WTC11 (cell line): ENCODE results near the gene BMPER. TPM values are rescaled to one million over a fixed set of nuclear protein-coding genes. Genes with fewer than 3 reads are reported as not detected.
A peak's percentile ranks its signal among the peaks of the same experiment; 100 is the strongest.

Source experiments
- ATAC-seq: fragments of 200-7000 bp; cut with Tn5 transposase; 2 replicates; pipeline ENCODE4 v1.10.0; 2021; ENCODE audit warnings: mild to moderate bottlenecking, moderate library complexity
- CTCF ChIA-PET: fragments of 300-600 bp; sonication (Branson Sonifier 250); formaldehyde crosslinking; loops from one replicate; lab custom pipeline; 2021; ENCODE audit warnings: antibody characterized with exemption; lab: Charles Lee
- POLR2A ChIA-PET: fragments of 350-600 bp; sonication (Branson Sonifier 250); formaldehyde crosslinking; loops from one replicate; lab custom pipeline; 2021; ENCODE audit warnings: antibody characterized with exemption; lab: Charles Lee
- DNase-seq: peaks from one replicate; pipeline ENCODE4 v3.0.0; 2021; ENCODE audit warnings: low spot score
- H3K27ac Mint-ChIP-seq: 2 replicates; pipeline ENCODE4 v1.8.0; 2021; ENCODE audit warnings: mixed read lengths
- H3K27me3 Mint-ChIP-seq: 2 replicates; pipeline ENCODE4 v1.8.0; 2021; ENCODE audit warnings: low read depth, mild to moderate bottlenecking, moderate library complexity, mixed read lengths
- H3K36me3 Mint-ChIP-seq: 2 replicates; pipeline ENCODE4 v1.8.0; 2021; ENCODE audit warnings: mixed read lengths
- H3K4me1 Mint-ChIP-seq: 2 replicates; pipeline ENCODE4 v1.8.0; 2022; ENCODE audit warnings: mixed read lengths
- H3K4me3 Mint-ChIP-seq: 2 replicates; pipeline ENCODE4 v1.8.0; 2021; ENCODE audit warnings: mild to moderate bottlenecking, moderate library complexity, mixed read lengths
- H3K9me3 Mint-ChIP-seq: 2 replicates; pipeline ENCODE4 v1.8.0; 2021; ENCODE audit warnings: mixed read lengths
- CBFB ChIP-seq: sonication (generic); formaldehyde crosslinking; IDR thresholded peaks from 2 replicates; pipeline ENCODE4 v1.8.1; 2022; ENCODE audit warnings: mild to moderate bottlenecking, low read depth, missing genetic modification reagents
- FOXK1 ChIP-seq: sonication (generic); formaldehyde crosslinking; IDR thresholded peaks from 2 replicates; pipeline ENCODE4 v1.8.0; 2022; ENCODE audit warnings: mild to moderate bottlenecking, moderate library complexity, missing genetic modification reagents
- GABPB1 ChIP-seq: sonication (generic); formaldehyde crosslinking; IDR thresholded peaks from 2 replicates; pipeline ENCODE4 v1.8.1; 2023; ENCODE audit warnings: mild to moderate bottlenecking, missing genetic modification reagents
- GTF2I ChIP-seq: fragments of 250-450 bp; sonication (Bioruptor Pico); conservative IDR thresholded peaks from 2 replicates; pipeline ENCODE4 v1.4.0; 2021; ENCODE audit warnings: mild to moderate bottlenecking
- IRF2 ChIP-seq: sonication (generic); formaldehyde crosslinking; IDR thresholded peaks from 2 replicates; pipeline ENCODE4 v1.8.0; 2022; ENCODE audit warnings: low read depth, missing genetic modification reagents, borderline replicate concordance
- NFATC4 ChIP-seq: fragments of 250-450 bp; sonication (Bioruptor Pico); IDR thresholded peaks from 2 replicates; pipeline ENCODE4 v1.9.0; 2021; ENCODE audit warnings: mild to moderate bottlenecking
- NR1H2 ChIP-seq: sonication (generic); formaldehyde crosslinking; IDR thresholded peaks from 2 replicates; pipeline ENCODE4 v1.9.0; 2021; ENCODE audit warnings: mild to moderate bottlenecking, moderate library complexity, missing genetic modification reagents
- SOX15 ChIP-seq: fragments of 250-450 bp; sonication (Bioruptor Pico); IDR thresholded peaks from 2 replicates; pipeline ENCODE4 v1.9.0; 2021; ENCODE audit warnings: mild to moderate bottlenecking
- TEAD4 ChIP-seq: sonication (generic); formaldehyde crosslinking; IDR thresholded peaks from 2 replicates; pipeline ENCODE4 v1.8.0; 2022; ENCODE audit warnings: mild to moderate bottlenecking, missing genetic modification reagents
- ZBTB21 ChIP-seq: sonication (generic); formaldehyde crosslinking; IDR thresholded peaks from 2 replicates; pipeline ENCODE4 v1.8.1; 2023; ENCODE audit warnings: mild to moderate bottlenecking, missing genetic modification reagents, borderline replicate concordance
- ZNF219 ChIP-seq: sonication (generic); formaldehyde crosslinking; IDR thresholded peaks from 2 replicates; pipeline ENCODE4 v1.8.0; 2023; ENCODE audit warnings: missing genetic modification reagents, mild to moderate bottlenecking, borderline replicate concordance
- ZNF416 ChIP-seq: fragments of 250-450 bp; sonication (Bioruptor Pico); IDR thresholded peaks from 2 replicates; pipeline ENCODE4 v1.9.0; 2021; ENCODE audit warnings: mild to moderate bottlenecking, inconsistent platforms
- total RNA-seq: library from RNA; stranded (reverse); gene quantifications from 3 replicates; pipeline ENCODE4 v1.2.3, GENCODE V29; 2021
- TF ChIP-seq, protein P1 (sequence below): sonication (generic); formaldehyde crosslinking; IDR thresholded peaks from 2 replicates; pipeline ENCODE4 v1.8.1; 2023; ENCODE audit warnings: mild to moderate bottlenecking, missing genetic modification reagents, moderate library complexity
- TF ChIP-seq, protein P2 (sequence below): sonication (generic); formaldehyde crosslinking; IDR thresholded peaks from 2 replicates; pipeline ENCODE4 v1.8.1; 2022; ENCODE audit warnings: mild to moderate bottlenecking, missing genetic modification reagents, moderate library complexity, borderline replicate concordance
- TF ChIP-seq, protein P3 (sequence below): fragments of 250-450 bp; sonication (Bioruptor Pico); IDR thresholded peaks from 2 replicates; pipeline ENCODE4 v1.9.0; 2021; ENCODE audit warnings: mild to moderate bottlenecking
- TF ChIP-seq, protein P4 (sequence below): fragments of 200-600 bp; IDR thresholded peaks from 2 replicates; pipeline ENCODE4 v1.8.0; 2022; ENCODE audit warnings: antibody characterized with exemption

The BMPER gene
- total RNA-seq, 1 experiment from 2014 or later = 1.9 TPM

DNA sequence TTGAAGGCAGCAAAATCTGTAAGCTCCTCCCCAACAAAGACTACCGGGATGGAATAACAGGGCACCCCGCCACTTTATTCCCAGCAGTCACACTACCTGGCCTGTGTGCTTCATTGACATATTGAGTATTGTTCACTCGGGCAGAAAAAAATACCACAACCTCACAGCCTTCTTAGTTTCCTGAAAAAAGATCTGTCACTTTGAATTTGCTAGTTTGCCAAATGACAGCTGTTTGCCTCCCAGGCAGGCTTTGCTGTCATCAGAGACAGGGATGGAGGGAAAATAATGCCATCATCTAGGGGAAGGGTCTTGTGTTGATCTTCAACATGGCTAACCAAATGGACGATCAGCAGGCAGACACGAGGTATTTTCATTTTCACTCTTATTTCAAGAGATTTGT, 26.9 kb downstream of the BMPER start (continued):
- TF ChIP-seq, protein P1, sequence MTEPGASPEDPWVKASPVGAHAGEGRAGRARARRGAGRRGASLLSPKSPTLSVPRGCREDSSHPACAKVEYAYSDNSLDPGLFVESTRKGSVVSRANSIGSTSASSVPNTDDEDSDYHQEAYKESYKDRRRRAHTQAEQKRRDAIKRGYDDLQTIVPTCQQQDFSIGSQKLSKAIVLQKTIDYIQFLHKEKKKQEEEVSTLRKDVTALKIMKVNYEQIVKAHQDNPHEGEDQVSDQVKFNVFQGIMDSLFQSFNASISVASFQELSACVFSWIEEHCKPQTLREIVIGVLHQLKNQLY (CRISPR knock-in tag) = no peak
- TF ChIP-seq, protein P2, sequence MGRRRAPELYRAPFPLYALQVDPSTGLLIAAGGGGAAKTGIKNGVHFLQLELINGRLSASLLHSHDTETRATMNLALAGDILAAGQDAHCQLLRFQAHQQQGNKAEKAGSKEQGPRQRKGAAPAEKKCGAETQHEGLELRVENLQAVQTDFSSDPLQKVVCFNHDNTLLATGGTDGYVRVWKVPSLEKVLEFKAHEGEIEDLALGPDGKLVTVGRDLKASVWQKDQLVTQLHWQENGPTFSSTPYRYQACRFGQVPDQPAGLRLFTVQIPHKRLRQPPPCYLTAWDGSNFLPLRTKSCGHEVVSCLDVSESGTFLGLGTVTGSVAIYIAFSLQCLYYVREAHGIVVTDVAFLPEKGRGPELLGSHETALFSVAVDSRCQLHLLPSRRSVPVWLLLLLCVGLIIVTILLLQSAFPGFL (CRISPR knock-in tag) = no peak
- no peak for TF ChIP-seq GTF2I (CRISPR knock-in tag)
- TF ChIP-seq, protein P3, sequence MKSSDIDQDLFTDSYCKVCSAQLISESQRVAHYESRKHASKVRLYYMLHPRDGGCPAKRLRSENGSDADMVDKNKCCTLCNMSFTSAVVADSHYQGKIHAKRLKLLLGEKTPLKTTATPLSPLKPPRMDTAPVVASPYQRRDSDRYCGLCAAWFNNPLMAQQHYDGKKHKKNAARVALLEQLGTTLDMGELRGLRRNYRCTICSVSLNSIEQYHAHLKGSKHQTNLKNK (CRISPR knock-in tag) = no peak
- TF ChIP-seq ZNF219 (CRISPR knock-in tag) = no peak
- no peak for TF ChIP-seq NFATC4 (CRISPR knock-in tag)
- TF ChIP-seq NR1H2 (CRISPR knock-in tag) = no peak
- TF ChIP-seq ZNF416 (CRISPR knock-in tag) = no peak

DNA sequence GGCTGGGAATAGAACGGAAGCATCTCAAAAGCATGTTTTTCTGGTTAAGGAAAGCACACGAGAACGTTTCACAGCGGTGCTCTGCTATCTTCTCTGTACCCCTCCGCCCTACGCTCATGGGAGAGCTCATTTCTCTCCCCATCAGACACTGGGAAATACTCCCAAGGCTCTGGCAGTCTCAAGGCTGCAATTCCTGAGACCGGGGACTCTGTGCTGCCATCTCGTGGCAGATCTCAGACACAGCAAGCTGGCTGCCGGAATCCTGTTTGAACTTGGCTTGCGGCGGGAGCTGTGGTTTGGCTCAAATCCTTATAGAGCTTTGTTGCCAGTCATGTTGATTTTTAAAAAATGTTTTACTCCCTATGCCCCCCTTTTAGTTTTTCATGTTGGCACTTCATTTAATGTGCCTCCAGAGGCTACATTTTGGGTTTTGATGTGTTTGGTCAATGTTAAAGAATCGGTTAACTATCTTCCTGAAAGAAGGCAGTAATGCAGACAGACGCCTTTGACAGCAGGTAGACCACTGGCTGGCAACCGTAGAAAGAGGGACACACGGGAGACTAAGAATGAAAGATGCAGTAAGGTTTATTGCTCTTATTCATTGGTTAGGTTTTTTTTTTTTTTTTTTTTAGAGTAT, 27.6 kb downstream of the BMPER start:
- ATAC-seq (peak; percentile 94), DNase-seq (peak; percentile 87)
- Mint-ChIP-seq H3K36me3 (no peaks in the 10 kb centered on the region), H3K4me1 (peaks cover 24% of the 10 kb centered on the region), H3K4me3 (no peak overlapping the region), H3K27ac (no peak overlapping the region), H3K27me3 (no peaks in the 10 kb centered on the region), H3K9me3 (no peaks in the 10 kb centered on the region)
- CTCF ChIA-PET = interaction anchor here (0.5 to 4.6 kb wide), 108 partner anchors 9 to 749 kb away, joined by 3 to 70 read pairs (median 5); partner anchors contain the start of gene BMPER
- POLR2A ChIA-PET = interaction anchor here (0.7 kb wide), 2 partner anchors 29 to 161 kb away, joined by 4 to 5 read pairs; no protein-coding TSS in a partner anchor
- TF ChIP-seq, protein P4, sequence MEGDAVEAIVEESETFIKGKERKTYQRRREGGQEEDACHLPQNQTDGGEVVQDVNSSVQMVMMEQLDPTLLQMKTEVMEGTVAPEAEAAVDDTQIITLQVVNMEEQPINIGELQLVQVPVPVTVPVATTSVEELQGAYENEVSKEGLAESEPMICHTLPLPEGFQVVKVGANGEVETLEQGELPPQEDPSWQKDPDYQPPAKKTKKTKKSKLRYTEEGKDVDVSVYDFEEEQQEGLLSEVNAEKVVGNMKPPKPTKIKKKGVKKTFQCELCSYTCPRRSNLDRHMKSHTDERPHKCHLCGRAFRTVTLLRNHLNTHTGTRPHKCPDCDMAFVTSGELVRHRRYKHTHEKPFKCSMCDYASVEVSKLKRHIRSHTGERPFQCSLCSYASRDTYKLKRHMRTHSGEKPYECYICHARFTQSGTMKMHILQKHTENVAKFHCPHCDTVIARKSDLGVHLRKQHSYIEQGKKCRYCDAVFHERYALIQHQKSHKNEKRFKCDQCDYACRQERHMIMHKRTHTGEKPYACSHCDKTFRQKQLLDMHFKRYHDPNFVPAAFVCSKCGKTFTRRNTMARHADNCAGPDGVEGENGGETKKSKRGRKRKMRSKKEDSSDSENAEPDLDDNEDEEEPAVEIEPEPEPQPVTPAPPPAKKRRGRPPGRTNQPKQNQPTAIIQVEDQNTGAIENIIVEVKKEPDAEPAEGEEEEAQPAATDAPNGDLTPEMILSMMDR = peak; percentile 81
- no peak for TF ChIP-seq SOX15 (CRISPR knock-in tag)
- TF ChIP-seq, all 79 proteins: peak for 1

DNA sequence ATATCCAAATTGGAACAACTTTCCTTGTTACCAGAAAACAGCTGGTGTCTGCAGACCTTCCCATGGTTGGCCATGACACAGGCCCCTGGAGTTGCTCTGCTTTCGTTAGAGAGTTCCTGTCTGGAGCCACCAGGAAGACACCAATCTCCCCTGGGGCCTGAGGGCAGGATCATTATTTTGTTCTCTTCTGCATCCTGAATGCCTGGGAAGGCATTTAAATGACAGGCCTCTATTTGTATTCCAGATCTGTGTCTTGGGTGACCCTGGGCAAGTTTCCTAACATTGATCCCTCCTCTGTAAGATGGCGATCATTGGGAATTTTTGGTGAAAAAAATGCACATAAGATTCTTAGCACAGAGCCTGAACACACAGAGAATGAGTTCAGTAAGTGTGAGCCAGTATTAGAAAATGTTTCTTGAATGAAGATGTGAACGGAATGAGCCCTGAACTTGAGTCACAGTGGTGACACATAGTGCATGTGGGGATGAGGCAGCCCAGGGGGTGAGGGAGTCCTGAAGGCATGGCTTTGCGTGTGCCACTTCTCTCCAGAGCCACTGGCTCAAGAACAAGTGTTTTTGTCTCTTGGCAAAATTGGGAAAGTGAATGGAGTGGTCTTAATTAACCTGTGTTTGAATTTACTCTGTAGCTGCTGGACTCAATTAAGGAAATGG, 28.4 kb downstream of the BMPER start:
- DNase-seq = no peak
- H3K27ac Mint-ChIP-seq = no peak overlapping the region
- H3K36me3 Mint-ChIP-seq = no peaks in the 10 kb centered on the region
- ATAC-seq = no peak
- ChIA-PET POLR2A (no interaction called here), CTCF (interaction anchor here (0.6 to 4.6 kb wide), 72 partner anchors 8 to 1733 kb away, joined by 3 to 70 read pairs (median 6); partner anchors contain the start of gene BMPER)
- no peak overlapping the region for H3K4me3 Mint-ChIP-seq
- TF ChIP-seq CBFB (no peak), ZBTB21 (CRISPR knock-in tag) (no peak), IRF2 (CRISPR knock-in tag) (no peak), TEAD4 (CRISPR knock-in tag) (no peak), GABPB1 (CRISPR knock-in tag) (no peak), FOXK1 (CRISPR knock-in tag) (no peak)
- H3K9me3 Mint-ChIP-seq = 0 out of 2 replicates have a peak, but pooled peaks cover 5% of the 10 kb centered on the region
- peaks cover 24% of the 10 kb centered on the region for H3K4me1 Mint-ChIP-seq
- no peaks in the 10 kb centered on the region for H3K27me3 Mint-ChIP-seq
